GM12878 (cell line): ENCODE results near the gene PARP1. TPM values are rescaled to one million over a fixed set of nuclear protein-coding genes. Genes with fewer than 3 reads are reported as not detected.

Experiments
- BCL3 ChIP-seq: IDR thresholded peaks from 2 replicates; pipeline ENCODE4 v1.6.1; 2011; ENCODE audit warnings: borderline replicate concordance, low read depth, mild to moderate bottlenecking, moderate library complexity, low read length; ENCODE audit not compliant: insufficient read depth, poor library complexity, severe bottlenecking
- BRCA1 ChIP-seq: IDR thresholded peaks from 2 replicates; pipeline ENCODE4 v1.6.1; 2011; ENCODE audit warnings: low read depth, low read length, improper control_type of control experiment
- CBX3 ChIP-seq: fragments of 200-600 bp; sonication (generic); IDR thresholded peaks from 2 replicates; pipeline ENCODE4 v1.6.1; 2016; ENCODE audit warnings: low read depth, borderline replicate concordance
- CHD2 ChIP-seq: IDR thresholded peaks from 2 replicates; pipeline ENCODE4 v1.6.1; 2011; ENCODE audit warnings: low read depth, low read length, improper control_type of control experiment, borderline replicate concordance
- CTCF ChIP-seq, 3 experiments: IDR thresholded peaks in 2 of 3; conservative IDR thresholded peaks in 1 of 3; 2 replicates each; pipeline ENCODE4 v1.5.1; 2011; ENCODE audit warnings: low read depth in 3 of 3, low read length in 3 of 3, mild to moderate bottlenecking in 3 of 3, control low read depth in 2 of 3, moderate library complexity in 2 of 3, inconsistent platforms in 1 of 3, mixed read lengths in 1 of 3; ENCODE audit not compliant: control insufficient read depth in 2 of 3, insufficient read depth in 1 of 3; ENCODE audit errors: extremely low read depth in 1 of 3
- EP300 ChIP-seq, 2 experiments: fragments of 150-350 bp in 1 of 2; IDR thresholded peaks; 2 replicates each; pipeline ENCODE4 v1.6.1; 2011 to 2012; ENCODE audit warnings: low read depth in 2 of 2, low read length in 2 of 2, borderline replicate concordance in 1 of 2, improper control_type of control experiment in 1 of 2, inconsistent platforms in 1 of 2; ENCODE audit not compliant: control insufficient read depth in 1 of 2
- ETV6 ChIP-seq, 2 experiments: fragments of 450-650 bp in 1 of 2; IDR thresholded peaks in 1 of 2; conservative IDR thresholded peaks in 1 of 2; 2 replicates each; pipeline ENCODE4 v1.6.1; 2014; ENCODE audit warnings: antibody characterized with exemption in 1 of 2, borderline replicate concordance in 1 of 2, low read depth in 1 of 2, mild to moderate bottlenecking in 1 of 2, moderate library complexity in 1 of 2
- GABPA ChIP-seq: IDR thresholded peaks from 2 replicates; pipeline ENCODE4 v1.6.1; 2014; ENCODE audit warnings: antibody characterized with exemption, low read depth, mild to moderate bottlenecking, inconsistent platforms
- HDAC2 ChIP-seq: fragments of 200-600 bp; sonication (generic); IDR thresholded peaks from 2 replicates; pipeline ENCODE4 v1.6.1; 2017
- HDAC6 ChIP-seq: fragments of 200-600 bp; sonication (generic); IDR thresholded peaks from one replicate; pipeline ENCODE4 v1.8.0; 2017; ENCODE audit warnings: antibody characterized with exemption; ENCODE audit not compliant: unreplicated experiment
- IKZF1 ChIP-seq: fragments of 450-650 bp; conservative IDR thresholded peaks from 2 replicates; pipeline ENCODE4 v1.6.1; 2017; ENCODE audit warnings: antibody characterized with exemption, mild to moderate bottlenecking
- IKZF2 ChIP-seq, 2 experiments: fragments of 450-650 bp; IDR thresholded peaks; 2 replicates each; pipeline ENCODE4 v1.6.1; 2017; ENCODE audit warnings: mild to moderate bottlenecking in 2 of 2, moderate library complexity in 2 of 2
- KDM1A ChIP-seq: fragments of 200-600 bp; sonication (generic); IDR thresholded peaks from 2 replicates; pipeline ENCODE4 v1.6.1; 2016; ENCODE audit warnings: borderline replicate concordance
- MTA3 ChIP-seq: IDR thresholded peaks from 2 replicates; pipeline ENCODE4 v1.6.1; 2012; ENCODE audit warnings: low read length, inconsistent platforms, borderline replicate concordance
- MYC ChIP-seq: IDR thresholded peaks from 2 replicates; pipeline ENCODE4 v1.6.1; 2011; ENCODE audit warnings: mild to moderate bottlenecking, low read length, moderate library complexity, inconsistent platforms; ENCODE audit not compliant: insufficient read depth, insufficient replicate concordance, insufficient read length, severe bottlenecking
- NFXL1 ChIP-seq: fragments of 450-650 bp; IDR thresholded peaks from 2 replicates; pipeline ENCODE4 v1.6.1; 2017; ENCODE audit warnings: antibody characterized with exemption, mild to moderate bottlenecking, borderline replicate concordance
- NR2C2 ChIP-seq: IDR thresholded peaks from 2 replicates; pipeline ENCODE4 v1.6.1; 2011; ENCODE audit warnings: borderline replicate concordance, low read depth; ENCODE audit not compliant: control insufficient read depth, insufficient read length
- POLR2AphosphoS2 ChIP-seq: IDR thresholded peaks from 2 replicates; pipeline ENCODE4 v1.6.1; 2011; ENCODE audit warnings: low read depth, mild to moderate bottlenecking, low read length, improper control_type of control experiment, moderate library complexity
- POLR2AphosphoS5 ChIP-seq: IDR thresholded peaks from 2 replicates; pipeline ENCODE4 v1.6.1; 2011; ENCODE audit warnings: mild to moderate bottlenecking, low read length, inconsistent platforms
- RAD21 ChIP-seq: IDR thresholded peaks from 2 replicates; pipeline ENCODE4 v1.6.1; 2011; ENCODE audit warnings: mild to moderate bottlenecking, low read depth, low read length, moderate library complexity; ENCODE audit not compliant: insufficient read depth
- RAD51 ChIP-seq: fragments of 450-650 bp; IDR thresholded peaks from 2 replicates; pipeline ENCODE4 v1.6.1; 2016; ENCODE audit warnings: moderate library complexity, mild to moderate bottlenecking, inconsistent platforms
- RCOR1 ChIP-seq: conservative IDR thresholded peaks from 2 replicates; pipeline ENCODE4 v1.6.1; 2012; ENCODE audit warnings: low read depth, low read length, improper control_type of control experiment
- TCF12 ChIP-seq: IDR thresholded peaks from 2 replicates; pipeline ENCODE4 v1.6.1; 2011; ENCODE audit warnings: low read depth, mild to moderate bottlenecking, low read length
- TCF3 ChIP-seq: IDR thresholded peaks from 2 replicates; pipeline ENCODE4 v1.6.1; 2012; ENCODE audit warnings: low read depth, mild to moderate bottlenecking, low read length, borderline replicate concordance; ENCODE audit not compliant: insufficient read depth
- TCF7 ChIP-seq: IDR thresholded peaks from 2 replicates; pipeline ENCODE4 v1.6.1; 2014; ENCODE audit warnings: antibody characterized with exemption, borderline replicate concordance
- WRNIP1 ChIP-seq: IDR thresholded peaks from 2 replicates; pipeline ENCODE4 v1.6.1; 2011; ENCODE audit warnings: low read depth, low read length, improper control_type of control experiment, borderline replicate concordance
- ZNF384 ChIP-seq: IDR thresholded peaks from 2 replicates; pipeline ENCODE4 v1.6.1; 2012; ENCODE audit warnings: low read depth, mild to moderate bottlenecking, low read length, improper control_type of control experiment, borderline replicate concordance
- polyA plus RNA-seq, 11 experiments: library from polyadenylated mRNA; depleted of rRNA in 4 of 11; unstranded in 6 of 11; stranded (reverse) in 5 of 11; fragments of >200 nt; fragmentation: Nextera tagmentation in 4 of 11; fragmentation: Illumina TruSeq in 1 of 11; extraction: Ambion mirVana in 4 of 11; extraction: Trizol in 1 of 11; gene quantifications; 1 replicate in 1 of 11; 2 replicates in 10 of 11; pipeline versions ENCODE4 v1.2.1 to v1.2.3, GENCODE V29; 2011 to 2016; ENCODE audit warnings: inconsistent platforms in 2 of 11, missing spikeins in 2 of 11, low read depth in 1 of 11
- total RNA-seq, 4 experiments: library from RNA; depleted of rRNA in 3 of 4; stranded (reverse); fragments of >200 nt in 3 of 4; fragmentation: Illumina TruSeq in 1 of 4; extraction: Trizol in 1 of 4; gene quantifications; 2 replicates each; pipeline versions ENCODE4 v1.2.1 to v1.2.3, GENCODE V29; 2013 to 2021

Gene PARP1
- total and polyA plus RNA-seq, 10 of the 15 experiments (the other 5 are each of a cell fraction or from before 2014, with no cell fraction given) = 113 to 287 (median 265) TPM

DNA sequence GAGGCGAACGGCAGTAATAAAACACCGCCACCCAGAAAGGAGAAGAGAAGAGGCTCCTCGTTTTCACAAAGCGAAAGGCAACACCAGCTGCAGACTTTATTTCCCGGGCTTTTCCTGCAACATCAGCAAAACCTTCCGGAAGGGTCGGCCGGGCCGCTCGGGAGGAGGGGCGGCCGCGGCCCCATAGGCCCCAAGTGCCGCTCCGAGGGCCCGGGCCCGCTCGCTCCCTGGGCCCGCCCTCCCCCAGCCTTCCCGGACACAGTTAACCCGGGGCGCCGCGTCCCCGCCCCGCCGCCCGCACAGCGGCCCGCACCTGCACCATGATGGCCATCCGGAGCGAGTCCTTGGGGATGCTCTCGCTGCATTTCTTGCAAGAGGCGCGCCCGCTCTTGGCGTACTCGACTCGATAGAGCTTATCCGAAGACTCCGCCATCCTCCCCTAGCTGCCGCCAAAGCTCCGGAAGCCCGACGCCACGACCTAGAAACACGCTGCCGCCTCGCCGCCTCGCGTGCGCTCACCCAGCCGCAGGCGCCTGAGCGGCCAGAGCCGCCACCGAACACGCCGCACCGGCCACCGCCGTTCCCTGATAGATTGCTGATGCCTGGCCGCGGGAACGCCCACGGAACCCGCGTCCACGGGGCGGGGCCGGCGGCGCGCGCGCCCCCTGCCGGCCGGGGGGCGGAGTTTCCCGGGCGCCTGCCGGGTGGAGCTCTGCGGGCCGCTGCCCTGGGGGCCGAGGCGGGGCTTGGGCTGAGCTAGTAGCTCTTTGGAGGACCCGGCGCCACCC is at the start of gene PARP1 (continued):
- TF ChIP-seq CTCF (IDR thresholded peaks at IDR 0.05 in 2 of 3, conservative IDR thresholded peaks at IDR 0.05 in 1 of 3; ENCODE audit: control insufficient read depth in 2 of 3, extremely low read depth in 1 of 3, insufficient read depth in 1 of 3, low read depth in 3 of 3, low read length in 3 of 3) (peak; percentile 33 to 83 (median 71); a peak in 5 of 6 replicates), MYC (no peak), MTA3 (no peak), HDAC2 (no peak), KDM1A (no peak), RCOR1 (0 out of 2 replicates have a peak, but pooled peaks have one; percentile 62), EP300 (IDR thresholded peaks at IDR 0.05; ENCODE audit: borderline replicate concordance in 1 of 2, control insufficient read depth in 1 of 2, low read depth in 2 of 2, low read length in 2 of 2) (no peak; a peak in 1 of 4 replicates), NR2C2 (no peak), RAD21 (no peak), ZNF384 (no peak), POLR2AphosphoS2 (no peak), NFXL1 (no peak), IKZF1 (peak; percentile 91), TCF7 (no peak), GABPA (no peak), CBX3 (no peak), HDAC6 (no peak), CHD2 (0 out of 2 replicates have a peak, but pooled peaks have one; percentile 8), BCL3 (no peak), IKZF2 (IDR thresholded peaks at IDR 0.05) (0 out of 4 replicates have a peak, but pooled peaks of 1 of the 2 experiments have one; percentile 16), WRNIP1 (no peak), BRCA1 (no peak), ETV6 (conservative IDR thresholded peaks at IDR 0.05 in 1 of 2, IDR thresholded peaks at IDR 0.05 in 1 of 2; ENCODE audit: borderline replicate concordance in 1 of 2, low read depth in 1 of 2) (no peak), RAD51 (no peak), TCF3 (0 out of 2 replicates have a peak, but pooled peaks have one; percentile 44), TCF12 (0 out of 2 replicates have a peak, but pooled peaks have one; percentile 51), POLR2AphosphoS5 (peak; percentile 59; the same call in 1 of the 2 replicates)
